HFFc6 (cell line): ENCODE results near the gene HSPBP1. TPM values are rescaled to one million over a fixed set of nuclear protein-coding genes. Genes with fewer than 3 reads are reported as not detected.

Experiments used
- DNase-seq: peaks from one replicate; pipeline ENCODE4 v3.0.0-alpha.2; 2018
- H3K27ac Mint-ChIP-seq: 2 replicates; pipeline ENCODE4 v1.8.0; 2020; ENCODE audit warnings: mild to moderate bottlenecking, mixed read lengths
- H3K27me3 Mint-ChIP-seq: 2 replicates; pipeline ENCODE4 v1.8.0; 2021; ENCODE audit warnings: mild to moderate bottlenecking, moderate library complexity, mixed read lengths; ENCODE audit not compliant: insufficient read depth
- H3K36me3 Mint-ChIP-seq: 2 replicates; pipeline ENCODE4 v1.8.0; 2021; ENCODE audit warnings: low read depth, mixed read lengths
- H3K4me1 Mint-ChIP-seq: 2 replicates; pipeline ENCODE4 v1.8.0; 2020; ENCODE audit warnings: low read depth, mixed read lengths
- H3K4me3 Mint-ChIP-seq: 2 replicates; pipeline ENCODE4 v1.8.0; 2020; ENCODE audit warnings: mild to moderate bottlenecking, moderate library complexity, mixed read lengths
- H3K9me3 Mint-ChIP-seq: 2 replicates; pipeline ENCODE4 v1.8.0; 2020; ENCODE audit warnings: mild to moderate bottlenecking, mixed read lengths
- CTCF ChIP-seq: fragments of 200-600 bp; sonication (generic); IDR thresholded peaks from 2 replicates; pipeline ENCODE4 v1.5.0; 2021; ENCODE audit warnings: antibody characterized with exemption, mild to moderate bottlenecking
- total RNA-seq, 6 experiments: library from RNA; stranded (reverse); fragmentation: NEBNext Ultra II Directional; extraction: Animal tissue kit (Norgen Biotek cat#: 25700); gene quantifications; 2 replicates in 1 of 6; 3 replicates in 5 of 6; pipeline ENCODE4 v1.2.3, GENCODE V29; 2021

HSPBP1 gene
- total RNA-seq, 6 experiments from 2014 or later = 37.5 to 43.1 (median 42.5) TPM

DNA sequence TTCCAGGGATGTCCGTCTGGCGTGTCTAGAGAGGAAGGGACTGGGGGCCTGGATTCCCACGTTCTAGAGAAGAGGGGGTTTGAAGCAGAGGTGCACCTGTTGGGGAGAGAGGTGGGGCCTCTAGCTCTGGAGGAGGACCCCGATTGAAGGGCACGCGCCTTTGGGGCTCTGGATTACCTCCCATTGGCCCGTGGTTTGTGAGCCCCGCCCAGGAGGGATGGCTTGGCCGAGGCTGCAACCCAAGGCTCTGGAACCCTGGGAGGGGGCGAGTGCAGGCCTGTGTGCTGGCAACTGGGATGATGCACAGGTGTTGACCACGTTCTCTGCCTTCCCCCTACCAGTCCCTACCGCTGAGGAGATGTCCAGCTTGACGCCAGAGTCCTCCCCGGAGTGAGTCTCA lies 25.1 kb upstream of the HSPBP1 start:
- TF ChIP-seq CTCF = no peak
- H3K36me3 Mint-ChIP-seq = peaks cover 14% of the 10 kb centered on the region; the same call in 1 of the 2 replicates
- no peak overlapping the region for H3K4me3 Mint-ChIP-seq
- H3K27me3 Mint-ChIP-seq = no peaks in the 10 kb centered on the region; the same call in 1 of the 2 replicates
- DNase-seq = no peak
- H3K4me1 Mint-ChIP-seq = 0 out of 2 replicates have a peak, but pooled peaks cover 7% of the 10 kb centered on the region
- H3K27ac Mint-ChIP-seq = no peak overlapping the region
- H3K9me3 Mint-ChIP-seq = no peaks in the 10 kb centered on the region

DNA sequence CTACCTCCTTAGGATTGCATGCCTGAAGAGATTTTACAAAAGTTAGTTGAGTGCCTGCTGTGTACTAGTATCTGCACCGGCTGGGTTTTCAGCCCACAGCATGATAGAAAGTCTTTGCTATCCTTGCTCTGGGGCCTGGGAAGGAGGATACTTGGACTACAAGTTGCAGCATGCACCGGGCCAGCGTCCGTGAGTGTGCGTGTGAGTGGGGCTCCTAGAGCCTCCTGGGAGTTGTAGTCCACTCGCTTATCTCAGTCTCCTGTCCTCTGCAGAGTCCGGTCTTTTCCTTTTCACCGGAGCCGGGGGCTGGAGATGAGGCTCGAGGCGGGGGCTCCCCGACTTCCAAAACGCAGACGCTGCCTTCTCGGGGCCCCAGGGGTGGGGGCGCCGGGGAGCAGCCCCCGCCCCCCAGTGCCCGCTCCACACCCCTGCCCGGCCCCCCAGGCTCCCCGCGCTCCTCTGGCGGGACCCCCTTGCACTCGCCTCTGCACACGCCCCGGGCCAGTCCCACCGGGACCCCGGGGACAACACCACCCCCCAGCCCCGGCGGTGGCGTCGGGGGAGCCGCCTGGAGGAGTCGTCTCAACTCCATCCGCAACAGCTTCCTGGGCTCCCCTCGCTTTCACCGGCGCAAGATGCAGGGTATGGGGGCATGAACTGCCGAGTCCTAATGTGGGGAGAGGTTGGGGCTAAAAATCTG lies 24.5 kb upstream of the HSPBP1 start:
- no peaks in the 10 kb centered on the region for H3K9me3 Mint-ChIP-seq
- peaks cover 16% of the 10 kb centered on the region; the same call in 1 of the 2 replicates for H3K36me3 Mint-ChIP-seq
- DNase-seq = no peak
- no peak overlapping the region for H3K27ac Mint-ChIP-seq
- no peak overlapping the region for H3K4me3 Mint-ChIP-seq
- H3K27me3 Mint-ChIP-seq = no peaks in the 10 kb centered on the region; the same call in none of the 2 replicates
- no peak for TF ChIP-seq CTCF
- H3K4me1 Mint-ChIP-seq = 0 out of 2 replicates have a peak, but pooled peaks cover 7% of the 10 kb centered on the region

- no peaks in the 10 kb centered on the region for H3K9me3 Mint-ChIP-seq
- peaks cover under 1% of the 10 kb centered on the region for H3K27me3 Mint-ChIP-seq
- no peak for DNase-seq
- H3K27ac Mint-ChIP-seq = no peak overlapping the region
- H3K36me3 Mint-ChIP-seq = peaks cover 16% of the 10 kb centered on the region; the same call in 1 of the 2 replicates
- TF ChIP-seq CTCF = no peak
- H3K4me3 Mint-ChIP-seq = no peak overlapping the region
- H3K4me1 Mint-ChIP-seq = 0 out of 2 replicates have a peak, but pooled peaks cover 7% of the 10 kb centered on the region
These were observed 23.6 kb upstream of the HSPBP1 start for GRCh38 chr19:55303477-55303876.

DNA sequence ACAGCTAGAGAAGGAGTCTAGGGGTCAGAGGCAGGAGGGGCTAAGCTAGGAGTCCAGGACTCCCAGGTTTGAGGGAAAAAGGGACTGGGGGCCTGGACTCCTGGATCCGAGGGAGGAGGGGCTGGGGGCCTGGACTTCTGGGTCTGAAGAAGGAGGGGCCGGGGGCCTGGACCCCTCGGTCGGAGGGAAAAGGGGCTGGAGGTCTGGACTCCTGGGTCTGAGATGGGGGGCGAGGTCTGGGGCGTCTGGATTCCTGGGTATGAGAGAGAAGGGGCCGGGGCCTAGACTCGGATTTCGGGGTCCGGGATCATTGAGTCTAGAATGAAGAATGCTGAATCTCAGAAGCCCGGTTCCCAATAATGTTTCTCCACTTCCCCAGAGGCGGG lies 22.4 kb upstream of the HSPBP1 start:
- peaks cover 2% of the 10 kb centered on the region for H3K27me3 Mint-ChIP-seq
- peaks cover 16% of the 10 kb centered on the region; the same call in 1 of the 2 replicates for H3K36me3 Mint-ChIP-seq
- no peak for TF ChIP-seq CTCF
- H3K4me1 Mint-ChIP-seq = 0 out of 2 replicates have a peak, but pooled peaks cover 7% of the 10 kb centered on the region
- no peak overlapping the region for H3K27ac Mint-ChIP-seq
- DNase-seq = no peak
- H3K4me3 Mint-ChIP-seq = peak overlapping the region; percentile 74; the same call in 1 of the 2 replicates
- H3K9me3 Mint-ChIP-seq = no peaks in the 10 kb centered on the region

- peak overlapping the region; percentile 74 for H3K4me3 Mint-ChIP-seq
- peak; percentile 99 for TF ChIP-seq CTCF
- 0 out of 2 replicates have a peak, but pooled peaks cover 7% of the 10 kb centered on the region for H3K4me1 Mint-ChIP-seq
- H3K27me3 Mint-ChIP-seq = peaks cover 2% of the 10 kb centered on the region
- peak; percentile 68 for DNase-seq
- no peaks in the 10 kb centered on the region for H3K9me3 Mint-ChIP-seq
- H3K36me3 Mint-ChIP-seq = peaks cover 10% of the 10 kb centered on the region; the same call in 1 of the 2 replicates
- H3K27ac Mint-ChIP-seq = no peak overlapping the region
These were observed 21.8 kb upstream of the HSPBP1 start for GRCh38 chr19:55301459-55302317.
